ENCODE data around the gene ARSK.

- TF ChIP-seq, protein P1, sequence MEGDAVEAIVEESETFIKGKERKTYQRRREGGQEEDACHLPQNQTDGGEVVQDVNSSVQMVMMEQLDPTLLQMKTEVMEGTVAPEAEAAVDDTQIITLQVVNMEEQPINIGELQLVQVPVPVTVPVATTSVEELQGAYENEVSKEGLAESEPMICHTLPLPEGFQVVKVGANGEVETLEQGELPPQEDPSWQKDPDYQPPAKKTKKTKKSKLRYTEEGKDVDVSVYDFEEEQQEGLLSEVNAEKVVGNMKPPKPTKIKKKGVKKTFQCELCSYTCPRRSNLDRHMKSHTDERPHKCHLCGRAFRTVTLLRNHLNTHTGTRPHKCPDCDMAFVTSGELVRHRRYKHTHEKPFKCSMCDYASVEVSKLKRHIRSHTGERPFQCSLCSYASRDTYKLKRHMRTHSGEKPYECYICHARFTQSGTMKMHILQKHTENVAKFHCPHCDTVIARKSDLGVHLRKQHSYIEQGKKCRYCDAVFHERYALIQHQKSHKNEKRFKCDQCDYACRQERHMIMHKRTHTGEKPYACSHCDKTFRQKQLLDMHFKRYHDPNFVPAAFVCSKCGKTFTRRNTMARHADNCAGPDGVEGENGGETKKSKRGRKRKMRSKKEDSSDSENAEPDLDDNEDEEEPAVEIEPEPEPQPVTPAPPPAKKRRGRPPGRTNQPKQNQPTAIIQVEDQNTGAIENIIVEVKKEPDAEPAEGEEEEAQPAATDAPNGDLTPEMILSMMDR (IDR thresholded peaks at IDR 0.05) = no peak; the same call in 1 of the 2 replicates
- peak; percentile 95 for TF ChIP-seq POLR2AphosphoS5 (IDR thresholded peaks at IDR 0.05; ENCODE audit: low read depth, low read length)
- TF ChIP-seq, protein P2, sequence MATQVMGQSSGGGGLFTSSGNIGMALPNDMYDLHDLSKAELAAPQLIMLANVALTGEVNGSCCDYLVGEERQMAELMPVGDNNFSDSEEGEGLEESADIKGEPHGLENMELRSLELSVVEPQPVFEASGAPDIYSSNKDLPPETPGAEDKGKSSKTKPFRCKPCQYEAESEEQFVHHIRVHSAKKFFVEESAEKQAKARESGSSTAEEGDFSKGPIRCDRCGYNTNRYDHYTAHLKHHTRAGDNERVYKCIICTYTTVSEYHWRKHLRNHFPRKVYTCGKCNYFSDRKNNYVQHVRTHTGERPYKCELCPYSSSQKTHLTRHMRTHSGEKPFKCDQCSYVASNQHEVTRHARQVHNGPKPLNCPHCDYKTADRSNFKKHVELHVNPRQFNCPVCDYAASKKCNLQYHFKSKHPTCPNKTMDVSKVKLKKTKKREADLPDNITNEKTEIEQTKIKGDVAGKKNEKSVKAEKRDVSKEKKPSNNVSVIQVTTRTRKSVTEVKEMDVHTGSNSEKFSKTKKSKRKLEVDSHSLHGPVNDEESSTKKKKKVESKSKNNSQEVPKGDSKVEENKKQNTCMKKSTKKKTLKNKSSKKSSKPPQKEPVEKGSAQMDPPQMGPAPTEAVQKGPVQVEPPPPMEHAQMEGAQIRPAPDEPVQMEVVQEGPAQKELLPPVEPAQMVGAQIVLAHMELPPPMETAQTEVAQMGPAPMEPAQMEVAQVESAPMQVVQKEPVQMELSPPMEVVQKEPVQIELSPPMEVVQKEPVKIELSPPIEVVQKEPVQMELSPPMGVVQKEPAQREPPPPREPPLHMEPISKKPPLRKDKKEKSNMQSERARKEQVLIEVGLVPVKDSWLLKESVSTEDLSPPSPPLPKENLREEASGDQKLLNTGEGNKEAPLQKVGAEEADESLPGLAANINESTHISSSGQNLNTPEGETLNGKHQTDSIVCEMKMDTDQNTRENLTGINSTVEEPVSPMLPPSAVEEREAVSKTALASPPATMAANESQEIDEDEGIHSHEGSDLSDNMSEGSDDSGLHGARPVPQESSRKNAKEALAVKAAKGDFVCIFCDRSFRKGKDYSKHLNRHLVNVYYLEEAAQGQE (IDR thresholded peaks at IDR 0.05; ENCODE audit: insufficient read depth in 1 of 2, low read depth in 2 of 2, low read length in 1 of 2) = no peak
- peak; percentile 78; the same call in 1 of the 2 replicates for TF ChIP-seq SIN3A (IDR thresholded peaks at IDR 0.05; ENCODE audit: borderline replicate concordance, insufficient read depth, low read depth, low read length)
- peak; percentile 92 for TF ChIP-seq TCF7L2 (IDR thresholded peaks at IDR 0.05; ENCODE audit: low read depth, low read length)
Observed at GRCh38 chr5:95646569-95647431, 91.9 kb downstream of the ARSK start, which contains the start of gene RFESD.

Data from Panc1 (cell line).